Astrocyte (in vitro differentiated cells and primary cell): Measurements from ENCODE around the gene TMEM129. TPM values are rescaled to one million over a fixed set of nuclear protein-coding genes. Genes with fewer than 3 reads are reported as not detected.
A peak's percentile ranks its signal among the peaks of the same experiment; 100 is the strongest.

Source experiments
- DNase-seq: peaks from one replicate; pipeline ENCODE4 v3.0.0-alpha.2; 2010; ENCODE audit warnings: low read depth
- FAIRE-seq: peaks from 2 replicates; lab custom pipeline; 2011; peaks lifted over from hg19 to GRCh38; lab: Jason Lieb, UNC
- H2AFZ ChIP-seq: 2 replicates; pipeline ENCODE4 v1.6.0; 2012; ENCODE audit warnings: low read depth, low read length, inconsistent platforms
- H3K27ac ChIP-seq: 2 replicates; pipeline ENCODE4 v1.5.1; 2011; ENCODE audit warnings: low read depth, low read length, inconsistent platforms
- H3K27me3 ChIP-seq: 2 replicates; pipeline ENCODE4 v1.6.0; 2011; ENCODE audit warnings: low read length, inconsistent platforms; ENCODE audit not compliant: insufficient read depth
- H3K36me3 ChIP-seq: 2 replicates; pipeline ENCODE4 v1.5.1; 2011; ENCODE audit warnings: low read length, inconsistent platforms; ENCODE audit not compliant: insufficient read depth
- H3K4me1 ChIP-seq: 2 replicates; pipeline ENCODE4 v1.5.1; 2011; ENCODE audit warnings: low read length, inconsistent platforms; ENCODE audit not compliant: insufficient read depth
- H3K4me2 ChIP-seq: 2 replicates; pipeline ENCODE4 v1.6.0; 2012; ENCODE audit warnings: low read length, inconsistent platforms
- H3K4me3 ChIP-seq: 2 replicates; pipeline ENCODE4 v1.5.1; 2011; ENCODE audit warnings: low read depth, mild to moderate bottlenecking, low read length, inconsistent platforms; ENCODE audit not compliant: insufficient read depth
- H3K79me2 ChIP-seq: 2 replicates; pipeline ENCODE4 v1.6.0; 2012; ENCODE audit warnings: mild to moderate bottlenecking, low read length, inconsistent platforms; ENCODE audit not compliant: insufficient read depth
- H3K9ac ChIP-seq: 2 replicates; pipeline ENCODE4 v1.6.0; 2012; ENCODE audit warnings: mild to moderate bottlenecking, low read length, inconsistent platforms
- H3K9me3 ChIP-seq: 2 replicates; pipeline ENCODE4 v1.5.1; 2012; ENCODE audit warnings: low read depth, mild to moderate bottlenecking, low read length, inconsistent platforms; ENCODE audit not compliant: insufficient read depth
- H4K20me1 ChIP-seq: 2 replicates; pipeline ENCODE4 v1.6.0; 2012; ENCODE audit warnings: low read length, inconsistent platforms; ENCODE audit not compliant: insufficient read depth
- H3K27ac Mint-ChIP-seq: one replicate; pipeline ENCODE4 v1.8.0; 2021; ENCODE audit warnings: mild to moderate bottlenecking, mixed read lengths; ENCODE audit not compliant: unreplicated experiment
- H3K27me3 Mint-ChIP-seq: one replicate; pipeline ENCODE4 v1.8.0; 2021; ENCODE audit warnings: low read depth, mixed read lengths; ENCODE audit not compliant: unreplicated experiment
- H3K36me3 Mint-ChIP-seq: one replicate; pipeline ENCODE4 v1.8.0; 2021; ENCODE audit warnings: low read depth, mixed read lengths; ENCODE audit not compliant: unreplicated experiment
- H3K4me1 Mint-ChIP-seq: one replicate; pipeline ENCODE4 v1.8.0; 2021; ENCODE audit warnings: low read depth, mixed read lengths; ENCODE audit not compliant: unreplicated experiment
- H3K4me3 Mint-ChIP-seq: one replicate; pipeline ENCODE4 v1.8.0; 2021; ENCODE audit warnings: mild to moderate bottlenecking, moderate library complexity, mixed read lengths; ENCODE audit not compliant: unreplicated experiment
- H3K9me3 Mint-ChIP-seq: one replicate; pipeline ENCODE4 v1.8.0; 2021; ENCODE audit warnings: mild to moderate bottlenecking, mixed read lengths; ENCODE audit not compliant: unreplicated experiment
- EZH2 ChIP-seq: IDR thresholded peaks from 2 replicates; pipeline ENCODE4 v1.6.1; 2012; ENCODE audit warnings: mild to moderate bottlenecking, low read length, inconsistent platforms; ENCODE audit not compliant: insufficient read depth
- total RNA-seq: library from RNA; stranded (reverse); gene quantifications from 2 replicates; pipeline ENCODE4 v1.2.1, GENCODE V29; 2021
- TF ChIP-seq, protein P1 (sequence below): IDR thresholded peaks from 2 replicates; pipeline ENCODE4 v1.5.1; 2011; ENCODE audit warnings: low read depth, mild to moderate bottlenecking, inconsistent platforms, low read length, moderate library complexity; ENCODE audit not compliant: insufficient read depth

TMEM129 gene
- total RNA-seq, 1 donor from 2014 or later = 26.8 TPM

DNA sequence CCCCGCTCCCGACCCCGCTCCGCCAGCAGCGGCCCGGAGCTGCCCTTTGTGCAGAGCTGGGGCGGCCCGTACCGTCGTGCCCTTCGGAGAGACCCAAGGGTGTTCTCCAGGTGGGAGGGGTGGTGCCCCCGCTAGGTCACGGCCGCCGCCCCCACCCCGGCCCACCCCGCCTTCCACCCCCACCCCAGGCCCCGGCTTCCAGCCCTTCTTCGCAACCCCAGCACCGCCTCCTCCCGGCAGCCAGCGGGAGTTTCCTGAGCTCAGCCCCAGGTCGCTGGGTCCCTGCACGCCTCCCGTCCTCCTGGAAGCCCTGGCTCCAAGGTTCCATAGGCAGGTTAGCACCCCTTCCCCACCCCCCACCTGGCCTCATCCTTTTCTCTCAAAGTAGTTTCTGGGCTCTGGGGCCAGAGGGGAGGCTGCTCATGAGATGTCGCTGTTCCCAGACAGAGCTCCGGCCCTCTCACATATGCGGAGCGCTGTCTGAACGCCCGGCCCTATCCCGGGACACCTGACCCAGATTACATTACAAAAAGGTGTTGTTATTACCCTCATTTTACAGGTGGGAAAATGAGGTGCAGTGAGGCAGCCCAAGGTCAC, 46.7 kb upstream of the TMEM129 start:
- H3K36me3 ChIP-seq = no peaks in the 10 kb centered on the region
- no peaks in the 10 kb centered on the region for H3K4me1 Mint-ChIP-seq
- H3K79me2 ChIP-seq = no peaks in the 10 kb centered on the region
- H3K4me3 ChIP-seq = peak overlapping the region; percentile 17
- FAIRE-seq (no peak), DNase-seq (no peak)
- H3K27me3 Mint-ChIP-seq = peaks cover 4% of the 10 kb centered on the region
- H3K9me3 Mint-ChIP-seq = no peaks in the 10 kb centered on the region
- no peaks in the 10 kb centered on the region for H3K9me3 ChIP-seq
- H3K27ac Mint-ChIP-seq = no peak overlapping the region
- no peak overlapping the region for H2AFZ ChIP-seq
- TF ChIP-seq, protein P1, sequence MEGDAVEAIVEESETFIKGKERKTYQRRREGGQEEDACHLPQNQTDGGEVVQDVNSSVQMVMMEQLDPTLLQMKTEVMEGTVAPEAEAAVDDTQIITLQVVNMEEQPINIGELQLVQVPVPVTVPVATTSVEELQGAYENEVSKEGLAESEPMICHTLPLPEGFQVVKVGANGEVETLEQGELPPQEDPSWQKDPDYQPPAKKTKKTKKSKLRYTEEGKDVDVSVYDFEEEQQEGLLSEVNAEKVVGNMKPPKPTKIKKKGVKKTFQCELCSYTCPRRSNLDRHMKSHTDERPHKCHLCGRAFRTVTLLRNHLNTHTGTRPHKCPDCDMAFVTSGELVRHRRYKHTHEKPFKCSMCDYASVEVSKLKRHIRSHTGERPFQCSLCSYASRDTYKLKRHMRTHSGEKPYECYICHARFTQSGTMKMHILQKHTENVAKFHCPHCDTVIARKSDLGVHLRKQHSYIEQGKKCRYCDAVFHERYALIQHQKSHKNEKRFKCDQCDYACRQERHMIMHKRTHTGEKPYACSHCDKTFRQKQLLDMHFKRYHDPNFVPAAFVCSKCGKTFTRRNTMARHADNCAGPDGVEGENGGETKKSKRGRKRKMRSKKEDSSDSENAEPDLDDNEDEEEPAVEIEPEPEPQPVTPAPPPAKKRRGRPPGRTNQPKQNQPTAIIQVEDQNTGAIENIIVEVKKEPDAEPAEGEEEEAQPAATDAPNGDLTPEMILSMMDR = no peak
- TF ChIP-seq EZH2 = no peak
- no peak overlapping the region for H3K27ac ChIP-seq
- H3K27me3 ChIP-seq = no peaks in the 10 kb centered on the region
- no peaks in the 10 kb centered on the region for H3K4me1 ChIP-seq
- H4K20me1 ChIP-seq = no peaks in the 10 kb centered on the region
- H3K9ac ChIP-seq = no peak overlapping the region
- peak overlapping the region; percentile 57 for H3K4me3 Mint-ChIP-seq
- peak overlapping the region; percentile 77 for H3K4me2 ChIP-seq
- no peaks in the 10 kb centered on the region for H3K36me3 Mint-ChIP-seq

DNA sequence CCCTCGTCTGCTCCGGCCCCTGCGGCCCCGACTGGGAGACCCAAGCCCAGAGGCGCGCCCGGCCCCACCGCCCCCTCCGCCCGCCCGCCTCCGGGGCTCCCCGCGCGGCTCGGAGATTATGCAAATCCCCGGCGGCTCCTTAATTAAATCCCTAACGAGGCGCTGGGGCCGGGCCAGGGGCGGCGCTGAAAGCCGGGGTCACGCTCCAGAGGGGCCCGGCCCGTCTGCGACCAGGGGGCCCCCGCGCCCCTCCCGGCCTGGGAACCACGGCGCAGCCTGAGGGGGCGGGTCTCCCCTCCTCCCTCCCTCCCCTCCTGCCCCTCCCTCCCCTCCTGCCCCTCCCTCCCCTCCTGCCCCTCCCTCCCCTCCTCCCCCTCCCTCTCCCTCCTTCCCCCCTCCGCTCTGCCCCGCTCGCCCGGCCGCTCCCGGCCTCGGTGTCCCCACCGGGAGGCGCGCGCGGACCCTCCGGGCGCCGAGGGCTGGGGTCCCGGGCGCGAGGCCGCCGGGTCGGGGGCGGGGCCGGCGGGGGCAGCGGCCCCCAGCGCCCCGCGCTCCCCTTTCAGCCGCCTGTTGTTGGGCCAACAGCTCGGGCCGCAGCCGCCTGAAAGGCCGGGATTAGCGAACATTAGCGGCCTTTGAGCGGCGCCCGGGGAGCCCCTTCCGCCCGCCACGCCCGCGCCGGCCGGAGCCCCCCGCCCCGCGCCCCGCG, 46.1 kb upstream of the TMEM129 start:
- no peaks in the 10 kb centered on the region for H3K9me3 Mint-ChIP-seq
- no peaks in the 10 kb centered on the region for H3K27me3 ChIP-seq
- no peak overlapping the region for H2AFZ ChIP-seq
- H3K27ac Mint-ChIP-seq = no peak overlapping the region
- TF ChIP-seq EZH2 = no peak
- TF ChIP-seq, protein P1 = no peak
- H4K20me1 ChIP-seq = no peaks in the 10 kb centered on the region
- no peaks in the 10 kb centered on the region for H3K4me1 ChIP-seq
- DNase-seq = no peak
- peak overlapping the region; percentile 77 for H3K4me2 ChIP-seq
- H3K4me3 ChIP-seq = peak overlapping the region; percentile 17
- no peaks in the 10 kb centered on the region for H3K36me3 Mint-ChIP-seq
- H3K9me3 ChIP-seq = no peaks in the 10 kb centered on the region
- peaks cover 6% of the 10 kb centered on the region for H3K27me3 Mint-ChIP-seq
- no peaks in the 10 kb centered on the region for H3K36me3 ChIP-seq
- H3K9ac ChIP-seq = no peak overlapping the region
- no peak overlapping the region for H3K27ac ChIP-seq
- no peak for FAIRE-seq
- no peaks in the 10 kb centered on the region for H3K4me1 Mint-ChIP-seq
- no peaks in the 10 kb centered on the region for H3K79me2 ChIP-seq
- H3K4me3 Mint-ChIP-seq = no peak overlapping the region
